IPS-18a (cell line): ENCODE measurements around the gene IL16.

ENCODE experiments used
- H3K27ac ChIP-seq: one replicate; pipeline ENCODE4 v1.5.1; 2013; ENCODE audit warnings: low read length
- H3K27me3 ChIP-seq: one replicate; pipeline ENCODE4 v1.6.1; 2013; ENCODE audit warnings: mild to moderate bottlenecking, low read length; ENCODE audit not compliant: control insufficient read depth, insufficient read depth
- H3K36me3 ChIP-seq: one replicate; pipeline ENCODE4 v1.6.1; 2013; ENCODE audit warnings: low read depth, low read length; ENCODE audit not compliant: control insufficient read depth
- H3K4me1 ChIP-seq: one replicate; pipeline ENCODE4 v1.6.1; 2013; ENCODE audit warnings: low read depth, low read length; ENCODE audit not compliant: control insufficient read depth
- H3K4me3 ChIP-seq: one replicate; pipeline ENCODE4 v1.5.1; 2013; ENCODE audit warnings: low read length
- H3K9ac ChIP-seq: one replicate; pipeline ENCODE4 v1.6.1; 2013; ENCODE audit warnings: mild to moderate bottlenecking, low read length, moderate library complexity
- H3K9me3 ChIP-seq: one replicate; pipeline ENCODE4 v1.6.1; 2013; ENCODE audit warnings: low read depth, low read length; ENCODE audit not compliant: control insufficient read depth

IL16 gene

GRCh38 chr15:81294516-81294880, 97.8 kb downstream of the IL16 start:
- Histone ChIP-seq H3K27me3 (no peaks in the 10 kb centered on the region), H3K27ac (no peak overlapping the region), H3K9ac (no peak overlapping the region), H3K36me3 (no peaks in the 10 kb centered on the region), H3K4me3 (no peak overlapping the region), H3K4me1 (peaks cover 10% of the 10 kb centered on the region), H3K9me3 (no peaks in the 10 kb centered on the region)

- H3K36me3 ChIP-seq: no peaks in the 10 kb centered on the region
- H3K4me3 ChIP-seq: no peak overlapping the region
- no peaks in the 10 kb centered on the region for H3K9me3 ChIP-seq
- no peak overlapping the region for H3K27ac ChIP-seq
- H3K4me1 ChIP-seq: peaks cover 10% of the 10 kb centered on the region
- H3K9ac ChIP-seq: no peak overlapping the region
- no peaks in the 10 kb centered on the region for H3K27me3 ChIP-seq
These were observed 98.9 kb downstream of the IL16 start for GRCh38 chr15:81295486-81296121.

- Histone ChIP-seq H3K4me3 (no peak overlapping the region), H3K4me1 (peaks cover 10% of the 10 kb centered on the region), H3K36me3 (no peaks in the 10 kb centered on the region), H3K9ac (no peak overlapping the region), H3K27me3 (no peaks in the 10 kb centered on the region), H3K27ac (no peak overlapping the region), H3K9me3 (no peaks in the 10 kb centered on the region)
These were observed 99.5 kb downstream of the IL16 start for GRCh38 chr15:81296186-81296585.

- no peak overlapping the region for H3K4me3 ChIP-seq
- no peaks in the 10 kb centered on the region for H3K9me3 ChIP-seq
- H3K9ac ChIP-seq: no peak overlapping the region
- H3K27ac ChIP-seq: no peak overlapping the region
- H3K27me3 ChIP-seq: no peaks in the 10 kb centered on the region
- H3K4me1 ChIP-seq: peaks cover 10% of the 10 kb centered on the region
- H3K36me3 ChIP-seq: no peaks in the 10 kb centered on the region
These were observed 100.0 kb downstream of the IL16 start for GRCh38 chr15:81296673-81297072.

GRCh38 chr15:81297147-81297572, 100.5 kb downstream of the IL16 start:
- H3K27me3 ChIP-seq: no peaks in the 10 kb centered on the region
- peaks cover 10% of the 10 kb centered on the region for H3K4me1 ChIP-seq
- no peak overlapping the region for H3K27ac ChIP-seq
- H3K9ac ChIP-seq: no peak overlapping the region
- no peaks in the 10 kb centered on the region for H3K9me3 ChIP-seq
- H3K36me3 ChIP-seq: no peaks in the 10 kb centered on the region
- no peak overlapping the region for H3K4me3 ChIP-seq

- Histone ChIP-seq H3K27ac (no peak overlapping the region), H3K4me3 (no peak overlapping the region), H3K9ac (no peak overlapping the region), H3K9me3 (no peaks in the 10 kb centered on the region), H3K36me3 (no peaks in the 10 kb centered on the region), H3K27me3 (no peaks in the 10 kb centered on the region), H3K4me1 (peaks cover 16% of the 10 kb centered on the region)
These were observed 101.2 kb downstream of the IL16 start for GRCh38 chr15:81297603-81298575.

- Histone ChIP-seq H3K36me3 (no peaks in the 10 kb centered on the region), H3K9ac (no peak overlapping the region), H3K27ac (no peak overlapping the region), H3K4me3 (no peak overlapping the region), H3K9me3 (no peaks in the 10 kb centered on the region), H3K27me3 (no peaks in the 10 kb centered on the region), H3K4me1 (peaks cover 21% of the 10 kb centered on the region)
These were observed 101.9 kb downstream of the IL16 start for GRCh38 chr15:81298611-81299010.

GRCh38 chr15:81299156-81299555, 102.5 kb downstream of the IL16 start:
- Histone ChIP-seq H3K9ac (no peak overlapping the region), H3K4me1 (peaks cover 21% of the 10 kb centered on the region), H3K27ac (no peak overlapping the region), H3K27me3 (no peaks in the 10 kb centered on the region), H3K9me3 (no peaks in the 10 kb centered on the region), H3K36me3 (no peaks in the 10 kb centered on the region), H3K4me3 (no peak overlapping the region)

- no peaks in the 10 kb centered on the region for H3K27me3 ChIP-seq
- peaks cover 23% of the 10 kb centered on the region for H3K4me1 ChIP-seq
- no peak overlapping the region for H3K9ac ChIP-seq
- H3K36me3 ChIP-seq: no peaks in the 10 kb centered on the region
- H3K27ac ChIP-seq: no peak overlapping the region
- no peaks in the 10 kb centered on the region for H3K9me3 ChIP-seq
- H3K4me3 ChIP-seq: no peak overlapping the region
These were observed 103.1 kb downstream of the IL16 start for GRCh38 chr15:81299630-81300273.

- Histone ChIP-seq H3K4me1 (peaks cover 23% of the 10 kb centered on the region), H3K4me3 (no peak overlapping the region)
These were observed 104.7 kb downstream of the IL16 start for GRCh38 chr15:81301385-81301784.

GRCh38 chr15:81301815-81302399, 105.2 kb downstream of the IL16 start:
- Histone ChIP-seq H3K4me1 (peaks cover 23% of the 10 kb centered on the region), H3K27ac (no peak overlapping the region), H3K9ac (no peak overlapping the region)

More at GRCh38 chr15:81301385-81301784, 104.7 kb downstream of the IL16 start:
- no peak overlapping the region for H3K9ac ChIP-seq
- H3K36me3 ChIP-seq: no peaks in the 10 kb centered on the region
- H3K9me3 ChIP-seq: no peaks in the 10 kb centered on the region
- no peak overlapping the region for H3K27ac ChIP-seq
- no peaks in the 10 kb centered on the region for H3K27me3 ChIP-seq

More at GRCh38 chr15:81301815-81302399, 105.2 kb downstream of the IL16 start:
- no peaks in the 10 kb centered on the region for H3K36me3 ChIP-seq
- H3K27me3 ChIP-seq: no peaks in the 10 kb centered on the region
- no peak overlapping the region for H3K4me3 ChIP-seq
- no peaks in the 10 kb centered on the region for H3K9me3 ChIP-seq
